Measurements from ENCODE around the gene SWT1. TPM values are rescaled to one million over a fixed set of nuclear protein-coding genes. Genes with fewer than 3 reads are reported as not detected.
"Not testable (repeated sequence)": the region's sequence is repeated elsewhere in the genome, so short reads cannot be mapped to it uniquely, and the experiment has no call there.

The SWT1 gene
- total RNA-seq, 4 donors from 2014 or later, result 8.2 to 16.0 (median 11.7) TPM

DNA sequence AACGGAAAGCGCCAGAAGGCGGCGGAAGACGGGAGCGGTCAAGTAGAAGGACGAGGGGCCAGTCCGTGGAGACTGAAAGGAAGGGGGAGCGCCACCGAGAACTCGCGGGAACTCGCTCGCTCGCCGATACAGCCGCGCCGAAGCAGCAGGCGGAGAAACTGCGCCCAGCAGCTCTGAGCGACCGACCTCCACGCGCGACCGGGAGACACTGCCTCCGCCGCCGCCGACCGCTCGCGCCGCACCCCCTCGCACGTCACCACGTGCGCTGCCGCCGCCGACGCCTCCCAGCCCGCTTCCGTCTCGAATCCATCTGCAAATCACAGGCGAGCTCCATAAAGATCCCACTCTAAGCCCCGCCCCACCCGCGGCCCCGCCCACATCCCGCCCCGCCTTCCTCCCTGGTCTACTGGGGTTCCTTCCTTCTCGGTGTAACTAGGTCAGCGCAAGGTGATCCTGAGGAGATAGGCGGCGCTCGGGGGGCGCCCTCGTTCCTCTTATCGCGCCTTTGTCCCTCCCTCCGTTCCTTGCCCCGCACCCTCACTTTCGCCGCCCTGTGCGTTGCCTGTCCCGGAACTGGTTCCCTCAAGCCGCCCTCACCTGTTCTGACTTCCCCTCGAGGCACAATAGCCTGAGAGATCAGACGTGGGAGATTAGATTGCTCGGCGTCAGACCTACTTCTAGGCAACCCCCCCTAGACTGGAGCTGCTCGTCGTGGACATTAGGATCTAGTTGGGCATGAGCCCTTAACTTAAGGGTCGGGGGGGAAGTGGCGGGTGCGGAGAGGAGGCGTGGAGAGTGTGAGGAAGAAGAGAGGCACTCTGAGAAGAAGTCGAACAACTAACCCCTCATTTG is 160.3 kb downstream of the SWT1 start, which contains the start of gene IVNS1ABP:
TSS of gene IVNS1ABP (minus strand) at position 210 of the 852 bp plus-strand sequence. CDS start 7,750 bp downstream, outside the sequence.
- peak; percentile 88 to 91 for DNase-seq (ENCODE audit: low spot score in 2 of 2)
- 0 to 1% methylated on average over 65 to 75 of the region's 80 CpGs for WGBS, 2 donors
- TF ChIP-seq, protein P1, sequence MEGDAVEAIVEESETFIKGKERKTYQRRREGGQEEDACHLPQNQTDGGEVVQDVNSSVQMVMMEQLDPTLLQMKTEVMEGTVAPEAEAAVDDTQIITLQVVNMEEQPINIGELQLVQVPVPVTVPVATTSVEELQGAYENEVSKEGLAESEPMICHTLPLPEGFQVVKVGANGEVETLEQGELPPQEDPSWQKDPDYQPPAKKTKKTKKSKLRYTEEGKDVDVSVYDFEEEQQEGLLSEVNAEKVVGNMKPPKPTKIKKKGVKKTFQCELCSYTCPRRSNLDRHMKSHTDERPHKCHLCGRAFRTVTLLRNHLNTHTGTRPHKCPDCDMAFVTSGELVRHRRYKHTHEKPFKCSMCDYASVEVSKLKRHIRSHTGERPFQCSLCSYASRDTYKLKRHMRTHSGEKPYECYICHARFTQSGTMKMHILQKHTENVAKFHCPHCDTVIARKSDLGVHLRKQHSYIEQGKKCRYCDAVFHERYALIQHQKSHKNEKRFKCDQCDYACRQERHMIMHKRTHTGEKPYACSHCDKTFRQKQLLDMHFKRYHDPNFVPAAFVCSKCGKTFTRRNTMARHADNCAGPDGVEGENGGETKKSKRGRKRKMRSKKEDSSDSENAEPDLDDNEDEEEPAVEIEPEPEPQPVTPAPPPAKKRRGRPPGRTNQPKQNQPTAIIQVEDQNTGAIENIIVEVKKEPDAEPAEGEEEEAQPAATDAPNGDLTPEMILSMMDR (IDR thresholded peaks at IDR 0.05), result peak in 3 of 5 experiments; percentile 13 to 24 (median 23)
- TF ChIP-seq POLR2A (IDR thresholded peaks at IDR 0.05) (peak; percentile 84 to 95), EP300 (IDR thresholded peaks at IDR 0.05) (peak in 1 of 2 donors; percentile 96)
- Histone ChIP-seq H3K4me3 (peak within 1 kb of the TSS; percentile 84 to 97 (median 90)), H3K36me3 (no peaks in the 10 kb centered on the region), H3K27me3 (no peaks in the 10 kb centered on the region), H3K4me1 (peaks cover 0 to 51% (median 19%) of the 10 kb centered on the region in 4 donors), H3K9me3 (no peaks in the 10 kb centered on the region), H3K27ac (peak within 1 kb of the TSS; percentile 96 to 99 (median 98))

DNA sequence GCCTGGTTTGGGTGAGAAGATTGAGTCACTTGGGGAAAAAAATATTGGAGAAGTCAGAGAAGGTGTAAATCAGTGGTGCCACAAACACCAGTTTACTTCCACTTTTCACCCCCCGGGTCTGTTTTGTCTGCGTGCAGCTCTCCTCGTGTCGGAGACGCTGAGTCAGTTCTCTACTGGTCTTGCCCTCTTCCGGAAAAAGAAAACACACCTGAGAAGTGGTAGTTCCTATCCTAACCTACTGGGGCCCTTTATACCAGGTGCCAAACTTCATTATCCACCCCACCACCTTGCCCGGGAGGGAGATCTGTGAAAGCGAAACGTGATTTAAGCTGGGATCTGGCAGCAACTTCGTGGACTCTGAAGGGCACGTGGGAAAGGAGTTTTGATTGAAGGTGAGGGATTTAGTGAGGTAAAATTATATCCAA is 160.9 kb downstream of the SWT1 start:
- TF ChIP-seq, protein P1 (IDR thresholded peaks at IDR 0.05), result no peak
- no peak for TF ChIP-seq POLR2A (IDR thresholded peaks at IDR 0.05)
- no peak for TF ChIP-seq EP300 (IDR thresholded peaks at IDR 0.05)
- Histone ChIP-seq H3K27me3 (no peaks in the 10 kb centered on the region), H3K4me1 (peaks cover 0 to 44% (median 18%) of the 10 kb centered on the region in 4 donors), H3K4me3 (peak overlapping the region; percentile 84 to 97 (median 90)), H3K9me3 (no peaks in the 10 kb centered on the region), H3K27ac (peak overlapping the region; percentile 96 to 99 (median 98)), H3K36me3 (no peaks in the 10 kb centered on the region)
- no peak for DNase-seq (ENCODE audit: low spot score in 2 of 2)
- WGBS, 2 donors, result 22 to 27% methylated on average over 11 of the region's 11 CpGs

DNA sequence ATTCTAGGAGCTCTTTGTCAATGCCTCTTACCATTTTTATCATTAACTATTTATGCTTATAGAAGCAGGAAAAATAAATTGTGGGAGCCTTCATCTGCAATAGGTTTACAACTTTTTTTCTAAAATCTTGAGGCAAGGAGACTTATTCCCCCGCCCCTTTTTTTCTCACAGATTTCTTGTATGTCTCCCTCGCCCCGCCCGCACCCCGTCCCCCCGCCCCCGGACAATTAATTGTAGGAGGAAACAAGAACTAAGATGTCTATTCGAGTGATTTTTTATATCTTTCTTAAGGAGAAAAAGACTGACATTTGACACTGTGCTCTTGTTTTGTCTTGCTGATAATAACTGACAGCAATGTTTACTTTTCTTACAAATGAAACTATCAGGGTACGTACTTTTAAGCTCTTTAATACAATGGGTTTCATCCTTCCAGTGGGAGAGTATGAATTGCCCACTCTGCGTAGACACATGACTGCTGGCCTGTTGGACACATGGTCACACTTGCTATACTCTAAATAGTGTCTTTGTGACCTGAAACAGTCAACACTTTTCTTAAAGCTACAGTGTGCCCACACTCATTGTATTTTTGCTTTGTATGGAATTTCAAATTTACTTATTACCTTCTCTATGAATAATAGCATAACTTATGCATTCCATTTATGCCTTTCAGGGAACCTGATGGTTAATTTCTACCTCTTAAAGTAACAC is 161.6 kb downstream of the SWT1 start:
- Histone ChIP-seq H3K4me3 (peak overlapping the region in 2 of 4 donors; percentile 84 to 97), H3K27ac (peak overlapping the region; percentile 96 to 99 (median 98)), H3K4me1 (peaks cover 0 to 38% (median 14%) of the 10 kb centered on the region in 4 donors), H3K36me3 (no peaks in the 10 kb centered on the region), H3K27me3 (no peaks in the 10 kb centered on the region), H3K9me3 (no peaks in the 10 kb centered on the region)
- WGBS, 2 donors, result 31 to 39% methylated on average over 10 of the region's 10 CpGs
- DNase-seq (ENCODE audit: low spot score in 2 of 2), result no peak
- TF ChIP-seq, protein P1 (IDR thresholded peaks at IDR 0.05), result no peak
- peak in 1 of 2 donors; percentile 32 for TF ChIP-seq EP300 (IDR thresholded peaks at IDR 0.05)

DNA sequence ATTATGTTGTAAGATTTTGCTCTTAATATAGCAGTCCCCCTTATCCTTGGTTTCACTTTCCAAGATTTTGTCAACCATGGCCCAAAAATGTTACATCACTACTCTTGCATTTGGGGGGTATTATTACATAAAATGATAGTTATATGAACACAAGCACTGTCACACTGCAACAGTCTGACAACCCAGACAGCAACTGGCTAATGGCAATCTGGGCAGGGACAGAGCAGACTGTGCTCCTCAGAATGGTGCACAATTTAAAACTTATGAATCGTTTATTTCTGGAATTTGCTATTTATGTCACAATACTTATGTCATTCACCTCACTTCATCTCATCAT is 162.1 kb downstream of the SWT1 start:
- 43 to 46% methylated on average over 1 of the region's 1 CpG for WGBS, 2 donors
- H3K4me1 ChIP-seq, result peaks cover 0 to 32% (median 12%) of the 10 kb centered on the region in 4 donors
- H3K4me3 ChIP-seq, result no peak overlapping the region
- no peaks in the 10 kb centered on the region for H3K27me3 ChIP-seq
- no peaks in the 10 kb centered on the region for H3K9me3 ChIP-seq
- TF ChIP-seq POLR2A (IDR thresholded peaks at IDR 0.05) (no peak), EP300 (IDR thresholded peaks at IDR 0.05) (no peak)
- TF ChIP-seq, protein P1 (IDR thresholded peaks at IDR 0.05), result no peak
- peak overlapping the region in 3 of 4 donors; percentile 97 to 99 (median 98) for H3K27ac ChIP-seq
- no peaks in the 10 kb centered on the region for H3K36me3 ChIP-seq
- DNase-seq (ENCODE audit: low spot score in 2 of 2), result no peak

DNA sequence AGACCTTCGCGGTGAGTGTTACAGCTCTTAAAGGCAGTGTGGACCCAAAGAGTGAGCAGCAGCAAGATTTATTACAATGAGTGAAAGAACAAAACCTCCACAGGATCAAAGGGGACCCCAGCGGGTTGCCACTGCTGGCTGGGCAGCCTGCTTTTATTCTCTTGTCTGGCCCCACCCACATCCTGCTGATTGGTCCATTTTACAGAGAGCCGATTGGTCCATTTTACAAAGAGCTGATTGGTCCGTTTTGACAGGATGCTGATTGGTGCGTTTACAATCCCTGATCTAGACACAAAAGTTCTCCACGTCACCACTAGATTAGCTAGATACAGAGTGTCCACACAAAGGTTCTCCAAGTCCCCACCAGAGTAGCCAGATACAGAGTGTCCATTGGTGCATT is 164.1 kb downstream of the SWT1 start:
- peaks cover 0 to 16% (median 4%) of the 10 kb centered on the region in 4 donors for H3K4me1 ChIP-seq
- not testable (repeated sequence) for H3K4me3 ChIP-seq; H3K27me3 ChIP-seq; H3K9me3 ChIP-seq; DNase-seq (ENCODE audit: low spot score in 2 of 2); H3K36me3 ChIP-seq; H3K27ac ChIP-seq
- WGBS, 2 donors, result 96 to 98% methylated on average over 7 of the region's 7 CpGs

DNA sequence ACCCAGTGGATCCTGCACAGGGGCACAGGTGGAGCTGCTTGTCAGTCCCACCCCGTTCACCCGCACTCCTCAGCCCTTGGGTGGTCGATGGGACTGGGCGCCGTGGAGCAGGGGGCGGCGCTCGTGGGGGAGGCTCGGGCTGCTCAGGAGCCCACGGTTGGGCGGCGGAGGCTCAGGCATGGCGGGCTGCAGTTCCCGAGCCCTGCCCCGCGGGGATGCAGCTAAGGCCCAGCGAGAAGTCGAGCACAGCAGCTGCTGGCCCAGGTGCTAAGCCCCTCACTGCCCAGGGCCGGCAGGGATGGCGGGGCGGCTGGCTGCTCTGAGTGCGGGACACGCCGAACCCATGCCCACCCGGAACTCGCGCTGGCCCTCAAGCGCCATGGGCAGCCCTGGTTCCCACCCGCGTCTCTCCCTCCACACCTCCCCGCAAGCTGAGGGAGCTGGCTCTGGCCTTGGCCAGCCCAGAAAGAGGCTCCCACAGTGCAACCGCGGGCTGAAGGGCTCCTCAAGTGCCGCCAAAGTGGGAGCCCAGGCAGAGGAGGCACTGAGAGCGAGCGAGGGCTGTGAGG is 164.8 kb downstream of the SWT1 start:
- DNase-seq (ENCODE audit: low spot score in 2 of 2); H3K36me3 ChIP-seq; H3K27me3 ChIP-seq; H3K27ac ChIP-seq; H3K4me3 ChIP-seq; H3K9me3 ChIP-seq: not testable (repeated sequence)
- peaks cover 0 to 16% (median 4%) of the 10 kb centered on the region in 4 donors for H3K4me1 ChIP-seq
- WGBS, 2 donors, result 97 to 100% methylated on average over 5 to 36 of the region's 36 CpGs

Measured in tibial nerve (tissue), 4 donors.